T-cell (primary cell): Measurements from ENCODE around the gene SPCS3. TPM values are rescaled to one million over a fixed set of nuclear protein-coding genes. Genes with fewer than 3 reads are reported as not detected.

Experiments used
- total RNA-seq, 35 experiments: library from RNA in 6 of 35; stranded (reverse) in 6 of 35; fragments of 120-200 nt in 1 of 35; gene quantifications; one replicate each; pipeline versions ENCODE4 v1.2.1 to v1.2.4 and lab custom pipeline; 2013 to 2026

SPCS3 gene
- total RNA-seq, 5 donors from 2014 or later (not counting 1 experiment from before 2014, with no cell fraction given), result 137 to 163 (median 155) TPM

Other genes with a start within 250 kb of the SPCS3 start
- not detected for gene SPATA4, start 124.4 kb upstream of the SPCS3 start, total RNA-seq
- not detected for gene ASB5, start 50.7 kb upstream of the SPCS3 start, total RNA-seq